Sciatic nerve (tissue), 2 donors: ENCODE data around the gene MGARP. TPM values are rescaled to one million over a fixed set of nuclear protein-coding genes. Genes with fewer than 3 reads are reported as not detected.
A peak's percentile ranks its signal among the peaks of the same experiment; 100 is the strongest.

Experiments
- ATAC-seq: fragments of 200-7000 bp; cut with Tn5 transposase; one replicate; pipeline ENCODE4 v1.9.1; 2020; ENCODE audit warnings: mild to moderate bottlenecking, moderate library complexity
- DNase-seq: peaks from one replicate; pipeline ENCODE4 v3.0.0-alpha.2; 2020; ENCODE audit warnings: low spot score
- intact Hi-C: fragments of 100-400 bp; cut with DNase I; formaldehyde crosslinking; loops from one replicate; pipeline ENCODE4 v1.14.2; 2022
- total RNA-seq: library from RNA; stranded (reverse); fragmentation: NEBNext Ultra II Directional; extraction: Animal tissue kit (Norgen Biotek cat#: 25700); gene quantifications from one replicate; pipeline ENCODE4 v1.2.1, GENCODE V29; 2021
- donor health status: DM: no; HTN: no; CAD: no.
- donor health status: DM: no; HTN: no; CAD: no.

MGARP gene
- total RNA-seq, 1 donor from 2014 or later = 1.4 TPM

- ATAC-seq = no peak
- DNase-seq = no peak
- intact Hi-C loops = no loop called here
Observed at GRCh38 chr4:139253046-139253445, 27.0 kb downstream of the MGARP start.

- intact Hi-C loops = no loop called here
- DNase-seq (no peak), ATAC-seq (no peak)
Observed at GRCh38 chr4:139247700-139248238, 32.3 kb downstream of the MGARP start.

- intact Hi-C loops = no loop called here
- DNase-seq = no peak
Observed at GRCh38 chr4:139247241-139247640, 32.8 kb downstream of the MGARP start.

GRCh38 chr4:139246166-139246565 is 33.9 kb downstream of the MGARP start:
- no peak for DNase-seq
- intact Hi-C loops = no loop called here
- no peak for ATAC-seq

More at GRCh38 chr4:139247241-139247640, 32.8 kb downstream of the MGARP start:
- ATAC-seq = no peak

DNA sequence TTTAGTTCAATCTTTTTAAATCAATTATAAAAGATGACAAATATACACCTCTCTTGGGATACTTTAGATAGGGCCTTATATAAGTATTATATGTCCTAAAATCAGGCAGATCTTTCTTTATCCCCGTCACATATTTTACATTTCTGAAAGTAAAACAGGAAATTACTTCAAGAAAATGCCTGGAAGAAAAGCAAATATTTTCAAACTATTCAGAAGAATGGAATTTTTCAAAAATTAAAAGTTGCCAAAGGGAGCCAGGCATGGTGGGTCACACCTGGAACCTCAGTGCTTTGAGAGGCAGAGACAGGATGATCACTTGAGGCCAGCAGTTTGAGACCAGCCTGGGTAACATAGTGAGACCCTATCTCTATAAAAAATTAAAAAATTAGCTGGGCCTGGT is 34.4 kb downstream of the MGARP start:
- intact Hi-C loops = no loop called here
- ATAC-seq (no peak), DNase-seq (no peak)

- peak; percentile 65 for ATAC-seq
- no peak for DNase-seq
- intact Hi-C loops = no loop called here
Observed at GRCh38 chr4:139243448-139244365, 36.3 kb downstream of the MGARP start.

- ATAC-seq = no peak
- intact Hi-C loops = no loop called here
- no peak for DNase-seq
Observed at GRCh38 chr4:139242511-139243051, 37.4 kb downstream of the MGARP start.

GRCh38 chr4:139241784-139242151 is 38.3 kb downstream of the MGARP start:
- ATAC-seq (no peak), DNase-seq (no peak)
- intact Hi-C loops = no loop called here

DNA sequence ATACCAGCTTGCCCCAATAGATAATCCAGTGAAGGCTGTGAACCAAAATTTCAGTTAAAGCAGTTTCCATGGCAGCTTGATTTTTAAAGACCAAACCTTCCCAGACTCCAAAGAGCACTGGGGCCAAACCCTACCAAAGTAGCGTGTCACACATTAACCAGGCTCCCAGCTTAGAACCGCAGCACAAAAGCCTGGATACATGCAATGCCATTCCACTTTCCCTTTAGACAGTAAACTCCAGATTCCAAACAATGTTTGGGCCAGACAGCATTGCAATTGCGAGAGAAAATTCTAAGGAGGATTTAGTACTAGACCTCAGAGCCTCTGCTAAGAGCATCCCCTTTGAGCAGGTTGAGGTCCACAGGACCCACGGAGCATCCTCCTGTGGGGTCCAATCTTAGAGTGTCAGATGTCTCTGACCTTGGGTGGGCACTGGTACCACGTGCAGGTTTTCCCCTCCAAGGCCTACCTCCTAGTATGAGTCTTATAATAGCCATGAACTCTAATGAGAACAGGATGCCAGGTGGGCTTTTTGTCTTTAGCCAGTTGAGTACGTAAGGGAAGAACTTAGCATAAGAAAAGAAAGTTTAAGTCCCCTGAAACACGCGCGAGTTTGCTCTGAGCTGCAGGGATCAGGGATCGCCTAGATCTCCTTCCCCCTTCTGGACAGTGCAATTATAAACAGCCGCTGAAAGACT is 38.8 kb downstream of the MGARP start:
- intact Hi-C loops = no loop called here
- no peak for ATAC-seq
- DNase-seq = no peak

DNA sequence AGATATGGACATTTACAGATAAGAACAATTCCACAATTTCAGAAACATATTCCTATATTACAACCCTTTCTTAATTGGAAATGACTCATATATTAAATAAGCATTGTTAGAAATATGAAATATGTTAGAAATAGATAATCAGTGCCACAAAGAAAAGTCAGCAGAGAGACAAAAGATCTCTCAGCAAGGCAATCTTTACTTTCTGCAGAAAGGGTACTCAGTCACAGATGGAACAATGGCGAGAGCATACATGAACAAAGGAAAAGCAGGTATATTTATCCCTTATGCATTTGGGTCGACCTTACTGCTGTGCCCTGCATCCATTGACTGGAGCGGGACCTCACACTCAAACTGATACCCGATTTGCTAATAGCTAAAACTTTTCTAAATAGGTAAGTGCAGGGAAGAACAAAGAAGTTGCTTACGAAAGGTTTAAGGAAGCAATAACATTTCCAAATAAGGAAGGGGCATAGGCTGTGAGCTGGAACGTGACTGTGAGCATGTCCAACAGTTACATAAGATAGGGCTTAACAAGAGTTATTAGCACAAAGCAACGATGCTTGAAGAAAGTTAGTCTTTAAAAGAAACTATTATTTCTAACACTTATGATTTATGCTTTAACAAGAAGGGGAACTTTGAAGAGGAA is 40.8 kb downstream of the MGARP start:
- intact Hi-C loops = no loop called here
- ATAC-seq = no peak

GRCh38 chr4:139234253-139234652 is 45.8 kb downstream of the MGARP start:
- ATAC-seq (no peak), DNase-seq (no peak)
- intact Hi-C loops = no loop called here

More for the DNA sequence above, 40.8 kb downstream of the MGARP start:
- DNase-seq = no peak

- ATAC-seq = peak; percentile 82
- intact Hi-C loops = no loop called here
- no peak for DNase-seq
Observed at GRCh38 chr4:139229534-139230039, 50.4 kb downstream of the MGARP start.

- intact Hi-C loops = no loop called here
- DNase-seq = no peak
- no peak for ATAC-seq
Observed at GRCh38 chr4:139227729-139228404, 52.2 kb downstream of the MGARP start.

DNA sequence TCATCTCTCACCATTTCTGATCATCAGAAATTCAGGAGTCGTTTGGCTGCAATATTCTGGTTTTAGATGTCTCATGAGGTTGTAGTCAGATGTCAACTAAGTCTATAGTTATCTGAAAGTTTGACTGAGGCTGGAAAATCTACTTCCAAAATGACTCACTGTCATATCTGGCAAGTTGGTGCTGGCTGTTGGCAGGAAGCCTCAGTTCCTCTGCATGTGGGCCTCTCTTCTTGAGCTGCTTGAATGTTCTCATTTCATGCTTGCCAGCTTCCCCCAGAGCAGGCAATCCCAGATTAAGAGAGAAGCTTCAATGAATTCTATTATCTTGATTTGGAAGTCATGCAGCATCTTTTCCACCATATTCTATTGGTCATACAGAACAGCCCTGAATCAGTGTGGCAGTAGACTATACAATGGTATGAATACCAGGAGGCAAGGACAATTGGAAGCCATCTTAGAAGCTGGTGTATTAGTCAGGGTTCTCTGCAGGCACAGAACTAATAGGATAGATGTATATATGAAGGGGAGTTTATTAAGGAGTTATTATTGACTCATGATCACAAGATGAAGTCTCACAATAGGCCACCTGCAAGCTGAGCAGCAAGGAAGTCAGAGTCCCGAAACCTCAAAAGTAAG is 56.2 kb downstream of the MGARP start:
- DNase-seq = peak; percentile 61
- intact Hi-C loops = no loop called here
- no peak for ATAC-seq

DNA sequence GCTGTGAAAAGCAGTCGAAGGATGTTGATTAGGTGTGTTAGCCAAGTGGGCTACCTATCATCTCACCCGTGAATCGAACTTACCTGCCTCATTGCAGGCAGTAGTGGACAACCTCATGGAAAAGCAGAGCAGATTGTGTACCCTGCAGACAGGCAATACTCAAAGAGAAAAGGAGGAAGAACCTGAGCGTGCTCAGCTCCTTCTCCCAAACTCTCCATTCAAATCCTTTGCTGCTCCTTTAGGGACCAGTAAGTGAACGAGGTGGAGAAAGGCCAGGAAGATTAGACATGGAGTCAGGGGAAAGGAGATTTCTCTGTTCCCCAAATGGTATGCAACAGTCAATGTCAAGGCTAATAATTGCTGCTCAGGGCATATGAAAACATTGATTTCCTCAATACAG is 57.8 kb downstream of the MGARP start:
- intact Hi-C loops = no loop called here
- no peak for DNase-seq
- no peak for ATAC-seq

DNA sequence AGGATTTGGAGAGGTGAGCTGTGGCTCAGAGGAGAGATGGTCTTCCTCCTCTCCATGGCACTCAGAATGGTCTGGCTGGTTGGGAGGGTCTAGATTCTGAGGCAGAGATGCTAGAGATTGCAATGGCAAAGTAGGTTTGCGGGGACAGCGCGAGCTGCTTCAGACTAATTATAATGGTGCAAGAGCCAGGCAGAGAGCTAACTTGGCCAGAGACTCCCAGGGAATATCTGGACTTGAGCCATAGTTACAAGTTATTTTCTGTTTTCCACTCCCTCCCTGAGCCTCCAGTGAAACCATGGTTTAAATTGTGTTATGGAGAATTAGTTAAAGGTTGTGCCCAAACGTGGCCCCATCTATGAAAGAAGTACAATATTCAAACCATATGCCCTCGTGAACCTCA is 58.3 kb downstream of the MGARP start:
- ATAC-seq = no peak
- DNase-seq = no peak
- intact Hi-C loops = no loop called here

- ATAC-seq = no peak
- intact Hi-C loops = no loop called here
- no peak for DNase-seq
Observed at GRCh38 chr4:139219450-139220055, 60.5 kb downstream of the MGARP start.
